Keratinocyte (primary cell): ENCODE results near the gene USP31. TPM values are rescaled to one million over a fixed set of nuclear protein-coding genes. Genes with fewer than 3 reads are reported as not detected.

Experiments
- DNase-seq: peaks from one replicate; pipeline ENCODE4 v3.0.0-alpha.2; 2011; ENCODE audit warnings: low read depth, missing footprints, low spot score
- FAIRE-seq: peaks from 2 replicates; lab custom pipeline; 2011; peaks lifted over from hg19 to GRCh38; lab: Jason Lieb, UNC
- H2AFZ ChIP-seq: 2 replicates; pipeline ENCODE4 v1.6.0; 2012; ENCODE audit warnings: low read length, control low read depth, inconsistent platforms; ENCODE audit not compliant: control insufficient read depth
- H3K27ac ChIP-seq: 2 replicates; pipeline ENCODE4 v1.5.1; 2011; ENCODE audit warnings: low read length; ENCODE audit not compliant: control insufficient read depth, insufficient read depth
- H3K27me3 ChIP-seq: 3 replicates; pipeline ENCODE4 v1.6.0; 2011; ENCODE audit warnings: low read length; ENCODE audit not compliant: control insufficient read depth, insufficient read depth; ENCODE audit errors: extremely low read depth
- H3K36me3 ChIP-seq, 2 experiments: 2 replicates in 1 of 2; 3 replicates in 1 of 2; pipeline ENCODE4 v1.5.1; 2011; ENCODE audit warnings: low read length in 2 of 2, mild to moderate bottlenecking in 1 of 2; ENCODE audit not compliant: control insufficient read depth in 2 of 2, insufficient read depth in 2 of 2; ENCODE audit errors: extremely low read depth in 1 of 2
- H3K4me1 ChIP-seq: 3 replicates; pipeline ENCODE4 v1.5.1; 2011; ENCODE audit warnings: low read length; ENCODE audit not compliant: control insufficient read depth, insufficient read depth; ENCODE audit errors: extremely low read depth
- H3K4me2 ChIP-seq: 3 replicates; pipeline ENCODE4 v1.6.0; 2011; ENCODE audit warnings: low read depth, low read length; ENCODE audit not compliant: control insufficient read depth, insufficient read depth; ENCODE audit errors: extremely low read depth
- H3K4me3 ChIP-seq, 3 experiments: fragments of 200-600 bp in 1 of 3; sonication (generic) in 1 of 3; 2 replicates in 2 of 3; 3 replicates in 1 of 3; pipeline ENCODE4 v1.5.1; 2011 to 2016; ENCODE audit warnings: low read length in 3 of 3, mild to moderate bottlenecking in 3 of 3, control low read depth in 2 of 3, inconsistent platforms in 1 of 3, low read depth in 1 of 3, mixed read lengths in 1 of 3, mixed run types in 1 of 3, moderate library complexity in 1 of 3; ENCODE audit not compliant: control insufficient read depth in 2 of 3, insufficient read depth in 2 of 3; ENCODE audit errors: extremely low read depth in 1 of 3
- H3K79me2 ChIP-seq: 2 replicates; pipeline ENCODE4 v1.6.0; 2012; ENCODE audit warnings: low read length; ENCODE audit not compliant: control insufficient read depth, insufficient read depth
- H3K9ac ChIP-seq: 3 replicates; pipeline ENCODE4 v1.6.0; 2011; ENCODE audit warnings: low read length; ENCODE audit not compliant: control insufficient read depth, insufficient read depth; ENCODE audit errors: extremely low read depth
- H3K9me1 ChIP-seq: 3 replicates; pipeline ENCODE4 v1.6.0; 2011; ENCODE audit warnings: low read length; ENCODE audit not compliant: control insufficient read depth, insufficient read depth; ENCODE audit errors: extremely low read depth
- H3K9me3 ChIP-seq: 2 replicates; pipeline ENCODE4 v1.5.1; 2012; ENCODE audit warnings: low read depth, low read length; ENCODE audit not compliant: control insufficient read depth
- H4K20me1 ChIP-seq: 3 replicates; pipeline ENCODE4 v1.6.0; 2011; ENCODE audit warnings: low read length; ENCODE audit not compliant: control insufficient read depth, insufficient read depth; ENCODE audit errors: extremely low read depth
- EZH2 ChIP-seq: IDR thresholded peaks from one replicate; pipeline ENCODE4 v1.6.1; 2012; ENCODE audit warnings: inconsistent platforms, mild to moderate bottlenecking, low read length, moderate library complexity
- dilution Hi-C: fragments of 300-500 bp; cut with MboI; formaldehyde crosslinking; loops from one replicate; pipeline ENCODE4 v1.7.0; 2020; ENCODE audit warnings: low sequenced_read_pairs; ENCODE audit not compliant: extremely low pct_ligation_motif_present
- polyA plus RNA-seq, 5 experiments: library from polyadenylated mRNA; depleted of rRNA in 3 of 5; stranded (reverse) in 3 of 5; stranded (forward) in 1 of 5; unstranded in 1 of 5; fragments of >200 nt; gene quantifications; 1 replicate in 1 of 5; 2 replicates in 3 of 5; 3 replicates in 1 of 5; pipeline versions ENCODE4 v1.2.1 to v1.2.3, GENCODE V29; 2011 to 2012; ENCODE audit warnings: missing spikeins in 2 of 5, low read depth in 1 of 5, low replicate concordance in 1 of 5
- TF ChIP-seq, protein P1 (sequence below), 3 experiments: IDR thresholded peaks in 1 of 3; conservative IDR thresholded peaks in 1 of 3; optimal IDR thresholded peaks in 1 of 3; 2 replicates in 2 of 3; 3 replicates in 1 of 3; pipeline versions ENCODE3 to v1.5.1; 2011; ENCODE audit warnings: low read length in 3 of 3, mild to moderate bottlenecking in 3 of 3, moderate library complexity in 2 of 3, control low read depth in 1 of 3, inconsistent platforms in 1 of 3; ENCODE audit not compliant: insufficient read depth in 2 of 3; ENCODE audit errors: extremely low read depth in 1 of 3

Gene USP31
- polyA plus RNA-seq, 1 donor (not counting 4 experiments of a cell fraction or from before 2014, with no cell fraction given): 16.3 TPM

DNA sequence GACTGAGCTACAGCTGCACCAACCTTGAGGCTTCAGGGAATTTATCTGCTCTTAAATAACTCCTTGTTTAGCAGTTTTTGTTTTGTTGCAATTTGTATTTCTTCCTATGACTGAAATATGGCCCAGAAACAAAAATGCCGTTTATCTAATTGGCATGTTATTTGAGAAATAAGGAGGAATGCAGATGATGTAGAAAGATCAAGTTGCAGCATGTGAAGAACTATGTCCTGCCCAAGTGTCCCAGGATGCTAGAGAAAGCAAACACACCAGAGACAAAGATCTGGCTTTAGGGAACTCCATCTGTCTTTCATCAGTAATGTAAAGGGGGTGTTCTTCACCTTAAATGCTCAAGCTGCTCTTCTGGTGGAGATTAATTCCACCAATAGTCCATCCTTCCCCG, 29.7 kb downstream of the USP31 start:
- TF ChIP-seq EZH2: no peak
- TF ChIP-seq, protein P1, sequence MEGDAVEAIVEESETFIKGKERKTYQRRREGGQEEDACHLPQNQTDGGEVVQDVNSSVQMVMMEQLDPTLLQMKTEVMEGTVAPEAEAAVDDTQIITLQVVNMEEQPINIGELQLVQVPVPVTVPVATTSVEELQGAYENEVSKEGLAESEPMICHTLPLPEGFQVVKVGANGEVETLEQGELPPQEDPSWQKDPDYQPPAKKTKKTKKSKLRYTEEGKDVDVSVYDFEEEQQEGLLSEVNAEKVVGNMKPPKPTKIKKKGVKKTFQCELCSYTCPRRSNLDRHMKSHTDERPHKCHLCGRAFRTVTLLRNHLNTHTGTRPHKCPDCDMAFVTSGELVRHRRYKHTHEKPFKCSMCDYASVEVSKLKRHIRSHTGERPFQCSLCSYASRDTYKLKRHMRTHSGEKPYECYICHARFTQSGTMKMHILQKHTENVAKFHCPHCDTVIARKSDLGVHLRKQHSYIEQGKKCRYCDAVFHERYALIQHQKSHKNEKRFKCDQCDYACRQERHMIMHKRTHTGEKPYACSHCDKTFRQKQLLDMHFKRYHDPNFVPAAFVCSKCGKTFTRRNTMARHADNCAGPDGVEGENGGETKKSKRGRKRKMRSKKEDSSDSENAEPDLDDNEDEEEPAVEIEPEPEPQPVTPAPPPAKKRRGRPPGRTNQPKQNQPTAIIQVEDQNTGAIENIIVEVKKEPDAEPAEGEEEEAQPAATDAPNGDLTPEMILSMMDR (optimal IDR thresholded peaks at IDR 0.05 in 1 of 3, IDR thresholded peaks at IDR 0.05 in 1 of 3, conservative IDR thresholded peaks at IDR 0.05 in 1 of 3; ENCODE audit: extremely low read depth in 1 of 3, insufficient read depth in 2 of 3, low read length in 3 of 3): no peak
- dilution Hi-C loops: no loop called here
- Histone ChIP-seq H3K4me1 (peaks cover 68% of the 10 kb centered on the region), H3K9ac (peak overlapping the region; percentile 2), H3K79me2 (peaks cover 97% of the 10 kb centered on the region), H3K27me3 (no peaks in the 10 kb centered on the region), H3K4me3 (no peak overlapping the region), H3K9me3 (no peaks in the 10 kb centered on the region), H4K20me1 (no peaks in the 10 kb centered on the region), H2AFZ (no peak overlapping the region), H3K27ac (peak overlapping the region; percentile 84), H3K36me3 (no peaks in the 10 kb centered on the region), H3K9me1 (no peaks in the 10 kb centered on the region), H3K4me2 (peak overlapping the region; percentile 55)
- FAIRE-seq (peak; percentile 95), DNase-seq (peak; percentile 21)

DNA sequence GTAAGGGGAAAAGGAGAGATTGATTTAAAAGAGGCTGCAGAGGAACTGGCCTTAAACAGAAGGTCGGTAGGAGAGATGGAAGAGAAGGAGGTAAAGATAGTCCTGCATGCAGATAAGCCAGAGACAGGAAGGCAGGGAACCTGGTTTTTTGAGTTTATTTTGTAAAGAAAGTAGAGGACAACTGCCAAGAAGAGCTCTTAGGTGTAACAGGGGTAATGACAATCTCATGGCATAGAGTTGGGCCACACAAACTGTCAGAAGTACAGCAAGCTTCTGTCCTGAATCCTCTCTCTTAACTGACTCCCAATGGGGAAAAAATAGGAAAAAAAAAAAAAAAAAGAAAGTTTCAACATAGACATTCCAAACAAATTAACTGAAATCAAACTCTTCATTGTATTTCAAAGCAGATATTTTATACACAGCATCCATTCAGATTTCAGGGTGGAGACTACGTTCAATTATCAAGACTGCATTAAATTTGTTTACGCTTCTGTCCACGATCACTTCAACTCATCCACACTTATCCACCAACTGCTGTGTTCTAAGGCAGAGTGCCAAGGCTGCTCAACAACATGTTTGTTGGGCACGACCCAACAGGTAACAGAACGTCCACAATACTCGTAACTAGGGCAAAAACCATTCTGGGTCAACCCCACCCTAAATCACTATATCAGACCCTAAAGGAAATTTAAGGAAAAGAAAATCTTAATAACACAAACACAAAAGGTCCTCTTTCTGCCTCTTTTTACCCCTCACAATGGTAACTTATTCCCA, 34.9 kb downstream of the USP31 start:
- Histone ChIP-seq H3K27ac (peak overlapping the region; percentile 65), H3K4me3 (no peak overlapping the region), H4K20me1 (peaks cover 3% of the 10 kb centered on the region), H3K36me3 (no peaks in the 10 kb centered on the region), H3K9me3 (no peaks in the 10 kb centered on the region), H3K27me3 (no peaks in the 10 kb centered on the region), H3K9me1 (no peaks in the 10 kb centered on the region), H2AFZ (no peak overlapping the region), H3K4me1 (peaks cover 43% of the 10 kb centered on the region), H3K79me2 (peaks cover 88% of the 10 kb centered on the region), H3K4me2 (peak overlapping the region; percentile 69), H3K9ac (peak overlapping the region; percentile 26)
- TF ChIP-seq EZH2: no peak
- TF ChIP-seq, protein P1 (optimal IDR thresholded peaks at IDR 0.05 in 1 of 3, IDR thresholded peaks at IDR 0.05 in 1 of 3, conservative IDR thresholded peaks at IDR 0.05 in 1 of 3; ENCODE audit: extremely low read depth in 1 of 3, insufficient read depth in 2 of 3, low read length in 3 of 3): no peak
- no peak for DNase-seq
- FAIRE-seq: no peak
- dilution Hi-C loops: no loop called here
